Endothelial cell of umbilical vein (primary cell): ENCODE measurements around the gene COPS9. TPM values are rescaled to one million over a fixed set of nuclear protein-coding genes. Genes with fewer than 3 reads are reported as not detected.

Experiments
- BruUV-seq: library from RNA; stranded (reverse); fragments of 400-500 nt; replicated peaks from 2 replicates; lab custom pipeline; 2021; lab: Mats Ljungman, UMichigan
- CTCF ChIA-PET: fragments of 300-600, 350-600 bp; sonication (Branson Sonifier 250); formaldehyde crosslinking; loops from one replicate; lab custom pipeline; 2021; ENCODE audit warnings: antibody characterized with exemption, inconsistent platforms; lab: Charles Lee
- POLR2A ChIA-PET: fragments of 300-600, 350-600 bp; sonication (Branson Sonifier 250); formaldehyde crosslinking; loops from one replicate; lab custom pipeline; 2021; ENCODE audit warnings: antibody characterized with exemption, inconsistent platforms; lab: Charles Lee
- DNase-seq: peaks from one replicate; pipeline ENCODE4 v3.0.0-alpha.2; 2011; ENCODE audit warnings: low read depth, low spot score
- FAIRE-seq: peaks from 2 replicates; lab custom pipeline; 2011; peaks lifted over from hg19 to GRCh38; lab: Jason Lieb, UNC
- H2AFZ ChIP-seq: 2 replicates; pipeline ENCODE4 v1.6.0; 2012; ENCODE audit warnings: low read depth, low read length, control low read depth, inconsistent platforms
- H3K27ac ChIP-seq: 2 replicates; pipeline ENCODE4 v1.5.1; 2011; ENCODE audit warnings: low read depth, mild to moderate bottlenecking, control low read depth, low read length, moderate library complexity; ENCODE audit not compliant: insufficient read depth
- H3K27me3 ChIP-seq, 2 experiments: 2 replicates each; pipeline versions ENCODE4 v1.6.0 to v1.6.1; 2011; ENCODE audit warnings: low read length in 2 of 2, mixed read lengths in 1 of 2; ENCODE audit not compliant: control insufficient read depth in 2 of 2, insufficient read depth in 2 of 2
- H3K36me3 ChIP-seq, 2 experiments: 2 replicates in 1 of 2; 3 replicates in 1 of 2; pipeline ENCODE4 v1.5.1; 2011; ENCODE audit warnings: low read length in 2 of 2, mild to moderate bottlenecking in 1 of 2, moderate library complexity in 1 of 2; ENCODE audit not compliant: control insufficient read depth in 2 of 2, insufficient read depth in 2 of 2; ENCODE audit errors: extremely low read depth in 1 of 2
- H3K4me1 ChIP-seq: 3 replicates; pipeline ENCODE4 v1.5.1; 2011; ENCODE audit warnings: mild to moderate bottlenecking, low read length; ENCODE audit not compliant: control insufficient read depth, insufficient read depth; ENCODE audit errors: extremely low read depth
- H3K4me2 ChIP-seq: 2 replicates; pipeline ENCODE4 v1.6.1; 2011; ENCODE audit warnings: low read length, control low read depth, mixed read lengths; ENCODE audit not compliant: insufficient read depth
- H3K4me3 ChIP-seq, 3 experiments: fragments of 200-600 bp in 1 of 3; sonication (generic), shearing (Covaris generic) in 1 of 3; replicated peaks in 1 of 3; 2 replicates each; pipeline ENCODE4 v1.5.1; 2011 to 2016; ENCODE audit warnings: control low read depth in 3 of 3, low read length in 3 of 3, mild to moderate bottlenecking in 2 of 3, inconsistent platforms in 1 of 3, low read depth in 1 of 3, moderate library complexity in 1 of 3; ENCODE audit not compliant: insufficient read depth in 1 of 3
- H3K79me2 ChIP-seq: 2 replicates; pipeline ENCODE4 v1.6.0; 2012; ENCODE audit warnings: low read length, inconsistent platforms; ENCODE audit not compliant: control insufficient read depth, insufficient read depth
- H3K9ac ChIP-seq: replicated peaks from 2 replicates; pipeline ENCODE3; 2011; ENCODE audit warnings: low read length, control low read depth; ENCODE audit not compliant: insufficient read depth; ENCODE audit errors: extremely low read depth
- H3K9me1 ChIP-seq: replicated peaks from 3 replicates; pipeline ENCODE4 v1.6.0; 2011; ENCODE audit warnings: mild to moderate bottlenecking, low read length; ENCODE audit not compliant: control insufficient read depth, insufficient read depth; ENCODE audit errors: extremely low read depth
- H3K9me3 ChIP-seq: replicated peaks from 2 replicates; pipeline ENCODE4 v1.5.1; 2012; ENCODE audit warnings: low read length, inconsistent platforms; ENCODE audit not compliant: control insufficient read depth, insufficient read depth
- H4K20me1 ChIP-seq: replicated peaks from 2 replicates; pipeline ENCODE3; 2011; ENCODE audit warnings: mild to moderate bottlenecking, low read length; ENCODE audit not compliant: control insufficient read depth, insufficient read depth; ENCODE audit errors: extremely low read depth
- CTCF ChIP-seq, 2 donors: IDR thresholded peaks; 1 replicate in 1 of 2; 2 replicates in 1 of 2; pipeline ENCODE4 v1.5.1; 2011; ENCODE audit warnings: low read length in 2 of 2, mild to moderate bottlenecking in 2 of 2, moderate library complexity in 2 of 2, control low read depth in 1 of 2, inconsistent platforms in 1 of 2, low read depth in 1 of 2; ENCODE audit not compliant: insufficient read depth in 1 of 2; ENCODE audit errors: extremely low read depth in 1 of 2
- EZH2 ChIP-seq: IDR thresholded peaks from 2 replicates; pipeline ENCODE4 v1.6.1; 2012; ENCODE audit warnings: borderline replicate concordance, low read depth, mild to moderate bottlenecking, moderate library complexity, low read length, inconsistent platforms; ENCODE audit not compliant: severe bottlenecking
- FOS ChIP-seq: IDR thresholded peaks from 2 replicates; pipeline ENCODE4 v1.6.1; 2011; ENCODE audit warnings: mild to moderate bottlenecking, low read length, moderate library complexity, borderline replicate concordance; ENCODE audit not compliant: insufficient read depth
- GATA2 ChIP-seq: IDR thresholded peaks from 2 replicates; pipeline ENCODE4 v1.7.0; 2011; ENCODE audit warnings: low read depth, mild to moderate bottlenecking, moderate library complexity, mixed read lengths, low read length; ENCODE audit not compliant: insufficient read length, insufficient read depth
- JUN ChIP-seq: IDR thresholded peaks from 2 replicates; pipeline ENCODE4 v1.6.1; 2011; ENCODE audit warnings: borderline replicate concordance, low read depth; ENCODE audit not compliant: insufficient read length, insufficient read depth
- MAX ChIP-seq: IDR thresholded peaks from 2 replicates; pipeline ENCODE4 v1.6.1; 2011; ENCODE audit not compliant: insufficient read depth, insufficient read length
- MYC ChIP-seq: IDR thresholded peaks from one replicate; pipeline ENCODE4 v1.6.1; 2011; ENCODE audit warnings: mild to moderate bottlenecking, low read depth, low read length
- POLR2A ChIP-seq: IDR thresholded peaks from 2 replicates; pipeline ENCODE4 v1.6.1; 2012; ENCODE audit warnings: low read depth, mild to moderate bottlenecking, control low read depth, low read length
- POLR2AphosphoS5 ChIP-seq: IDR thresholded peaks from 2 replicates; pipeline ENCODE4 v1.6.1; 2012; ENCODE audit warnings: low read depth, mild to moderate bottlenecking, control low read depth, low read length, moderate library complexity; ENCODE audit not compliant: insufficient read depth
- dilution Hi-C: fragments of 300-500 bp; cut with MboI; formaldehyde crosslinking; loops from one replicate; pipeline ENCODE4 v1.15.0; 2019; ENCODE audit warnings: low sequenced_read_pairs; ENCODE audit not compliant: extremely low pct_ligation_motif_present
- intact Hi-C: fragments of 100-400 bp; cut with micrococcal nuclease; formaldehyde crosslinking; loops from one replicate; pipeline ENCODE4 v1.10.0; 2022
- polyA plus RNA-seq, 4 experiments: library from polyadenylated mRNA; depleted of rRNA in 3 of 4; stranded (reverse) in 3 of 4; unstranded in 1 of 4; fragments of >200 nt; gene quantifications; 2 replicates each; pipeline versions ENCODE4 v1.2.1 to v1.2.3, GENCODE V29; 2011 to 2012; ENCODE audit warnings: missing spikeins in 1 of 4
- total RNA-seq: library from RNA; stranded (reverse); gene quantifications from 2 replicates; pipeline ENCODE4 v1.2.3, GENCODE V29; 2021

COPS9 gene
- total and polyA plus RNA-seq, 2 donors (not counting 3 experiments of a cell fraction or from before 2014, with no cell fraction given): 196 to 361 TPM

- TF ChIP-seq EZH2 (no peak), MYC (no peak), MAX (no peak), CTCF (IDR thresholded peaks at IDR 0.05; ENCODE audit: extremely low read depth in 1 of 2, insufficient read depth in 1 of 2, low read depth in 1 of 2, low read length in 2 of 2) (no peak), GATA2 (no peak), POLR2A (no peak), POLR2AphosphoS5 (no peak), FOS (no peak), JUN (no peak)
- no peak overlapping the region for H3K4me3 ChIP-seq
- H4K20me1 ChIP-seq: no peaks in the 10 kb centered on the region
- intact Hi-C loops: no loop called here
- no peak overlapping the region for H2AFZ ChIP-seq
- H3K36me3 ChIP-seq: peaks cover 6 to 43% of the 10 kb centered on the region in 2 experiments
- DNase-seq (no peak), FAIRE-seq (no peak)
- no peaks in the 10 kb centered on the region for H3K27me3 ChIP-seq
- H3K79me2 ChIP-seq: no peaks in the 10 kb centered on the region
- H3K4me2 ChIP-seq: no peak overlapping the region
- dilution Hi-C loops: no loop called here
- no peak overlapping the region for H3K9ac ChIP-seq
- no peaks in the 10 kb centered on the region for H3K9me3 ChIP-seq
- BruUV-seq: no TSS peak
- H3K4me1 ChIP-seq: no peaks in the 10 kb centered on the region
- CTCF ChIA-PET: interaction anchor here (1.4 to 1.9 kb wide), 2 partner anchors 12 to 14 kb away, joined by 4 read pairs; partner anchors contain the start of gene OTOS
- H3K9me1 ChIP-seq: no peaks in the 10 kb centered on the region
- POLR2A ChIA-PET: no interaction called here
- no peak overlapping the region for H3K27ac ChIP-seq
These were observed 8.0 kb downstream of the COPS9 start for GRCh38 chr2:240127911-240128607.
